HEK293 (cell line): ENCODE measurements around the gene FTCD.

Experiments
- BCL11B ChIP-seq: fragments of 450-650 bp; formaldehyde crosslinking; IDR thresholded peaks from 2 replicates; pipeline ENCODE4 v1.5.1; 2016; ENCODE audit warnings: low read depth, missing biosample characterization, missing genetic modification characterization
- GFI1B ChIP-seq: fragments of 450-650 bp; formaldehyde crosslinking; IDR thresholded peaks from 2 replicates; pipeline ENCODE4 v1.5.1; 2016; ENCODE audit warnings: missing biosample characterization, missing genetic modification characterization
- HOXD13 ChIP-seq: sonication (generic); formaldehyde crosslinking; IDR thresholded peaks from 2 replicates; pipeline ENCODE4 v1.8.0; 2022; ENCODE audit warnings: missing genetic modification reagents, borderline replicate concordance
- RBAK ChIP-seq: fragments of 450-650 bp; formaldehyde crosslinking; IDR thresholded peaks from 2 replicates; pipeline ENCODE4 v1.5.1; 2016; ENCODE audit warnings: missing biosample characterization, missing genetic modification characterization
- SP3 ChIP-seq: fragments of 450-650 bp; formaldehyde crosslinking; IDR thresholded peaks from 2 replicates; pipeline ENCODE4 v1.5.1; 2016; ENCODE audit warnings: missing biosample characterization, missing genetic modification characterization
- ZBTB48 ChIP-seq: fragments of 450-650 bp; formaldehyde crosslinking; IDR thresholded peaks from 2 replicates; pipeline ENCODE4 v1.5.1; 2016; ENCODE audit warnings: missing biosample characterization, missing genetic modification characterization
- ZNF133 ChIP-seq: fragments of 450-650 bp; formaldehyde crosslinking; IDR thresholded peaks from 2 replicates; pipeline ENCODE4 v1.5.1; 2016; ENCODE audit warnings: missing biosample characterization, missing genetic modification characterization
- ZNF138 ChIP-seq: fragments of 450-650 bp; formaldehyde crosslinking; IDR thresholded peaks from 2 replicates; pipeline ENCODE4 v1.5.1; 2016; ENCODE audit warnings: missing biosample characterization, missing genetic modification characterization, borderline replicate concordance
- ZNF140 ChIP-seq: fragments of 450-650 bp; formaldehyde crosslinking; IDR thresholded peaks from 2 replicates; pipeline ENCODE4 v1.5.1; 2016; ENCODE audit warnings: missing biosample characterization, missing genetic modification characterization
- ZNF146 ChIP-seq: fragments of 450-650 bp; formaldehyde crosslinking; IDR thresholded peaks from 2 replicates; pipeline ENCODE4 v1.5.1; 2016; ENCODE audit warnings: missing biosample characterization, missing genetic modification characterization
- ZNF157 ChIP-seq: fragments of 450-650 bp; formaldehyde crosslinking; IDR thresholded peaks from 2 replicates; pipeline ENCODE4 v1.5.1; 2016; ENCODE audit warnings: missing biosample characterization, missing genetic modification characterization
- ZNF19 ChIP-seq: fragments of 450-650 bp; formaldehyde crosslinking; IDR thresholded peaks from 2 replicates; pipeline ENCODE4; 2016; ENCODE audit warnings: missing biosample characterization, missing genetic modification characterization, low read depth
- ZNF266 ChIP-seq: fragments of 450-650 bp; formaldehyde crosslinking; IDR thresholded peaks from 2 replicates; pipeline ENCODE4 v1.5.1; 2016; ENCODE audit warnings: missing biosample characterization, missing genetic modification characterization, low read depth
- ZNF302 ChIP-seq: fragments of 450-650 bp; formaldehyde crosslinking; IDR thresholded peaks from 2 replicates; pipeline ENCODE4 v1.5.1; 2016; ENCODE audit warnings: missing biosample characterization, missing genetic modification characterization, low read depth
- ZNF324 ChIP-seq: fragments of 450-650 bp; formaldehyde crosslinking; IDR thresholded peaks from 2 replicates; pipeline ENCODE4 v1.5.1; 2016; ENCODE audit warnings: missing biosample characterization, missing genetic modification characterization
- ZNF473 ChIP-seq: fragments of 450-650 bp; formaldehyde crosslinking; IDR thresholded peaks from 2 replicates; pipeline ENCODE4 v1.5.1; 2017; ENCODE audit warnings: missing biosample characterization, missing genetic modification characterization
- ZNF48 ChIP-seq: fragments of 450-650 bp; formaldehyde crosslinking; IDR thresholded peaks from 2 replicates; pipeline ENCODE4 v1.5.1; 2016; ENCODE audit warnings: missing biosample characterization, missing genetic modification characterization
- ZNF621 ChIP-seq: fragments of 450-650 bp; formaldehyde crosslinking; IDR thresholded peaks from 2 replicates; pipeline ENCODE4 v1.5.1; 2017; ENCODE audit warnings: missing biosample characterization, missing genetic modification characterization
- ZNF623 ChIP-seq: fragments of 450-650 bp; formaldehyde crosslinking; IDR thresholded peaks from 2 replicates; pipeline ENCODE4 v1.5.1; 2016; ENCODE audit warnings: missing biosample characterization, missing genetic modification characterization
- ZNF701 ChIP-seq: fragments of 450-650 bp; formaldehyde crosslinking; IDR thresholded peaks from 2 replicates; pipeline ENCODE4 v1.5.1; 2016; ENCODE audit warnings: missing biosample characterization, missing genetic modification characterization
- ZNF768 ChIP-seq: fragments of 450-650 bp; formaldehyde crosslinking; IDR thresholded peaks from 2 replicates; pipeline ENCODE4 v1.5.1; 2018; ENCODE audit warnings: missing biosample characterization, mild to moderate bottlenecking, missing genetic modification characterization
- ZSCAN23 ChIP-seq: fragments of 450-650 bp; formaldehyde crosslinking; IDR thresholded peaks from 2 replicates; pipeline ENCODE4 v1.5.1; 2016; ENCODE audit warnings: missing biosample characterization, missing genetic modification characterization
- ZXDB ChIP-seq: fragments of 450-650 bp; formaldehyde crosslinking; IDR thresholded peaks from 2 replicates; pipeline ENCODE4 v1.5.1; 2016; ENCODE audit warnings: missing biosample characterization, missing genetic modification characterization
- TF ChIP-seq, protein P1 (sequence below): fragments of 450-650 bp; formaldehyde crosslinking; IDR thresholded peaks from 2 replicates; pipeline ENCODE4 v1.5.0; 2017; ENCODE audit warnings: missing biosample characterization, missing genetic modification characterization, borderline replicate concordance
- TF ChIP-seq, protein P2 (sequence below): fragments of 450-650 bp; formaldehyde crosslinking; IDR thresholded peaks from 2 replicates; pipeline ENCODE4 v1.5.1; 2017; ENCODE audit warnings: missing biosample characterization, missing genetic modification characterization
- TF ChIP-seq, protein P3 (sequence below): fragments of 450-650 bp; formaldehyde crosslinking; IDR thresholded peaks from 2 replicates; pipeline ENCODE4 v1.5.1; 2016; ENCODE audit warnings: missing biosample characterization, missing genetic modification characterization
- TF ChIP-seq, protein P4 (sequence below): sonication (generic); formaldehyde crosslinking; IDR thresholded peaks from 2 replicates; pipeline ENCODE4 v1.8.1; 2022; ENCODE audit warnings: mild to moderate bottlenecking, moderate library complexity, missing genetic modification reagents
- TF ChIP-seq, protein P5 (sequence below): fragments of 450-650 bp; formaldehyde crosslinking; conservative IDR thresholded peaks from 2 replicates; pipeline ENCODE4 v1.5.1; 2016; ENCODE audit warnings: low read depth, missing biosample characterization, missing genetic modification characterization
- TF ChIP-seq, protein P6 (sequence below): fragments of 450-650 bp; formaldehyde crosslinking; IDR thresholded peaks from 2 replicates; pipeline ENCODE4 v1.5.1; 2016; ENCODE audit warnings: missing biosample characterization, missing genetic modification characterization

Gene FTCD

DNA sequence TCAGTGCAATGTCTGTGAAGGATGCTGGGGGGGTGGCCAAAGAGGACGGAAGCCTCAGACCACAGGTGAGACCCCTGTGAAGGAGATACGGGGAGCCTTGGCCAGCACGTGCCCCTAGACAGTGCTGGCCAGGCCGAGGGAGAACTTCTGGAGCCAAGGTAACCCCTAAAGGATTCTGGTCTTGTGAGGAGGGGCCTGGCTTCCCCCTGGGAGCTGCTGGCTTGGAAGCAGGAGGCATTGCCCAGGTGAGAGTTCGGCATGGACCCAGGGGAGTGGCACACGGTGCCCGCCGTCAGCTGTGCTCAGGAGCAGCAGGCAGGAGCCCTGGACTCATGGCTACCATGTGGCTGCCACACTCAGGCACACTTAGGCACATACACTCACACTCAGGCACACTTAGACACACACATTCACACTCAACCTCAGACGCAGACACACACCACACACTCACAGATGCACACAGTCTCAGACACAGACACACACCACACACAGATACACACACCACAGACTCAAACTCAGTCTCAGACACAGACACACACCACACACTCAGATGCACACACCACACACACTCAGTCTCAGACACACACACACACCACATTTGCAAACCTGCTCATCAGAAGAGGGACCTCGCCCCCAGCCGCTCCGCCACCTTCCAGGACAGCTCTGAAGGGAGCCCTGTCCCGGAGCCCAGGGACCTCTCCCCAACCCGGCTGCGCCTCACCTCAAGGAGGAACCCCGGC lies 58.6 kb downstream of the FTCD start (continued):
- no peak for TF ChIP-seq ZNF19 (tag by site-specific recombination)
- TF ChIP-seq ZNF621, result 0 out of 2 replicates have a peak, but pooled peaks have one; percentile 73
- TF ChIP-seq RBAK, result no peak
- TF ChIP-seq, protein P1, sequence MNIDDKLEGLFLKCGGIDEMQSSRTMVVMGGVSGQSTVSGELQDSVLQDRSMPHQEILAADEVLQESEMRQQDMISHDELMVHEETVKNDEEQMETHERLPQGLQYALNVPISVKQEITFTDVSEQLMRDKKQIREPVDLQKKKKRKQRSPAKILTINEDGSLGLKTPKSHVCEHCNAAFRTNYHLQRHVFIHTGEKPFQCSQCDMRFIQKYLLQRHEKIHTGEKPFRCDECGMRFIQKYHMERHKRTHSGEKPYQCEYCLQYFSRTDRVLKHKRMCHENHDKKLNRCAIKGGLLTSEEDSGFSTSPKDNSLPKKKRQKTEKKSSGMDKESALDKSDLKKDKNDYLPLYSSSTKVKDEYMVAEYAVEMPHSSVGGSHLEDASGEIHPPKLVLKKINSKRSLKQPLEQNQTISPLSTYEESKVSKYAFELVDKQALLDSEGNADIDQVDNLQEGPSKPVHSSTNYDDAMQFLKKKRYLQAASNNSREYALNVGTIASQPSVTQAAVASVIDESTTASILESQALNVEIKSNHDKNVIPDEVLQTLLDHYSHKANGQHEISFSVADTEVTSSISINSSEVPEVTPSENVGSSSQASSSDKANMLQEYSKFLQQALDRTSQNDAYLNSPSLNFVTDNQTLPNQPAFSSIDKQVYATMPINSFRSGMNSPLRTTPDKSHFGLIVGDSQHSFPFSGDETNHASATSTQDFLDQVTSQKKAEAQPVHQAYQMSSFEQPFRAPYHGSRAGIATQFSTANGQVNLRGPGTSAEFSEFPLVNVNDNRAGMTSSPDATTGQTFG (tag by site-specific recombination), result peak; percentile 52; the same call in 1 of the 2 replicates
- no peak for TF ChIP-seq ZNF302 (tag by site-specific recombination)
- no peak for TF ChIP-seq HOXD13 (CRISPR knock-in tag)
- TF ChIP-seq, protein P2, sequence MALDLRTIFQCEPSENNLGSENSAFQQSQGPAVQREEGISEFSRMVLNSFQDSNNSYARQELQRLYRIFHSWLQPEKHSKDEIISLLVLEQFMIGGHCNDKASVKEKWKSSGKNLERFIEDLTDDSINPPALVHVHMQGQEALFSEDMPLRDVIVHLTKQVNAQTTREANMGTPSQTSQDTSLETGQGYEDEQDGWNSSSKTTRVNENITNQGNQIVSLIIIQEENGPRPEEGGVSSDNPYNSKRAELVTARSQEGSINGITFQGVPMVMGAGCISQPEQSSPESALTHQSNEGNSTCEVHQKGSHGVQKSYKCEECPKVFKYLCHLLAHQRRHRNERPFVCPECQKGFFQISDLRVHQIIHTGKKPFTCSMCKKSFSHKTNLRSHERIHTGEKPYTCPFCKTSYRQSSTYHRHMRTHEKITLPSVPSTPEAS (tag by site-specific recombination), result peak; percentile 72
- no peak for TF ChIP-seq ZNF324 (tag by site-specific recombination)
- peak; percentile 20; the same call in 1 of the 2 replicates for TF ChIP-seq SP3 (tag by site-specific recombination)
- TF ChIP-seq, protein P3, sequence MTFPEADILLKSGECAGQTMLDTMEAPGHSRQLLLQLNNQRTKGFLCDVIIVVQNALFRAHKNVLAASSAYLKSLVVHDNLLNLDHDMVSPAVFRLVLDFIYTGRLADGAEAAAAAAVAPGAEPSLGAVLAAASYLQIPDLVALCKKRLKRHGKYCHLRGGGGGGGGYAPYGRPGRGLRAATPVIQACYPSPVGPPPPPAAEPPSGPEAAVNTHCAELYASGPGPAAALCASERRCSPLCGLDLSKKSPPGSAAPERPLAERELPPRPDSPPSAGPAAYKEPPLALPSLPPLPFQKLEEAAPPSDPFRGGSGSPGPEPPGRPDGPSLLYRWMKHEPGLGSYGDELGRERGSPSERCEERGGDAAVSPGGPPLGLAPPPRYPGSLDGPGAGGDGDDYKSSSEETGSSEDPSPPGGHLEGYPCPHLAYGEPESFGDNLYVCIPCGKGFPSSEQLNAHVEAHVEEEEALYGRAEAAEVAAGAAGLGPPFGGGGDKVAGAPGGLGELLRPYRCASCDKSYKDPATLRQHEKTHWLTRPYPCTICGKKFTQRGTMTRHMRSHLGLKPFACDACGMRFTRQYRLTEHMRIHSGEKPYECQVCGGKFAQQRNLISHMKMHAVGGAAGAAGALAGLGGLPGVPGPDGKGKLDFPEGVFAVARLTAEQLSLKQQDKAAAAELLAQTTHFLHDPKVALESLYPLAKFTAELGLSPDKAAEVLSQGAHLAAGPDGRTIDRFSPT (tag by site-specific recombination), result no peak
- TF ChIP-seq ZBTB48 (tag by site-specific recombination), result peak; percentile 52; the same call in 1 of the 2 replicates
- TF ChIP-seq ZNF266, result 0 out of 2 replicates have a peak, but pooled peaks have one; percentile 32
- TF ChIP-seq, protein P4, sequence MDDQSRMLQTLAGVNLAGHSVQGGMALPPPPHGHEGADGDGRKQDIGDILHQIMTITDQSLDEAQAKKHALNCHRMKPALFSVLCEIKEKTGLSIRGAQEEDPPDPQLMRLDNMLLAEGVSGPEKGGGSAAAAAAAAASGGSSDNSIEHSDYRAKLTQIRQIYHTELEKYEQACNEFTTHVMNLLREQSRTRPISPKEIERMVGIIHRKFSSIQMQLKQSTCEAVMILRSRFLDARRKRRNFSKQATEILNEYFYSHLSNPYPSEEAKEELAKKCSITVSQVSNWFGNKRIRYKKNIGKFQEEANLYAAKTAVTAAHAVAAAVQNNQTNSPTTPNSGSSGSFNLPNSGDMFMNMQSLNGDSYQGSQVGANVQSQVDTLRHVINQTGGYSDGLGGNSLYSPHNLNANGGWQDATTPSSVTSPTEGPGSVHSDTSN, result no peak
- TF ChIP-seq ZNF623 (tag by site-specific recombination), result no peak
- no peak for TF ChIP-seq ZSCAN23 (tag by site-specific recombination)
- TF ChIP-seq ZNF768 (tag by site-specific recombination), result no peak
- TF ChIP-seq ZNF157 (tag by site-specific recombination), result no peak
- no peak for TF ChIP-seq ZNF140 (tag by site-specific recombination)
- TF ChIP-seq, protein P5, sequence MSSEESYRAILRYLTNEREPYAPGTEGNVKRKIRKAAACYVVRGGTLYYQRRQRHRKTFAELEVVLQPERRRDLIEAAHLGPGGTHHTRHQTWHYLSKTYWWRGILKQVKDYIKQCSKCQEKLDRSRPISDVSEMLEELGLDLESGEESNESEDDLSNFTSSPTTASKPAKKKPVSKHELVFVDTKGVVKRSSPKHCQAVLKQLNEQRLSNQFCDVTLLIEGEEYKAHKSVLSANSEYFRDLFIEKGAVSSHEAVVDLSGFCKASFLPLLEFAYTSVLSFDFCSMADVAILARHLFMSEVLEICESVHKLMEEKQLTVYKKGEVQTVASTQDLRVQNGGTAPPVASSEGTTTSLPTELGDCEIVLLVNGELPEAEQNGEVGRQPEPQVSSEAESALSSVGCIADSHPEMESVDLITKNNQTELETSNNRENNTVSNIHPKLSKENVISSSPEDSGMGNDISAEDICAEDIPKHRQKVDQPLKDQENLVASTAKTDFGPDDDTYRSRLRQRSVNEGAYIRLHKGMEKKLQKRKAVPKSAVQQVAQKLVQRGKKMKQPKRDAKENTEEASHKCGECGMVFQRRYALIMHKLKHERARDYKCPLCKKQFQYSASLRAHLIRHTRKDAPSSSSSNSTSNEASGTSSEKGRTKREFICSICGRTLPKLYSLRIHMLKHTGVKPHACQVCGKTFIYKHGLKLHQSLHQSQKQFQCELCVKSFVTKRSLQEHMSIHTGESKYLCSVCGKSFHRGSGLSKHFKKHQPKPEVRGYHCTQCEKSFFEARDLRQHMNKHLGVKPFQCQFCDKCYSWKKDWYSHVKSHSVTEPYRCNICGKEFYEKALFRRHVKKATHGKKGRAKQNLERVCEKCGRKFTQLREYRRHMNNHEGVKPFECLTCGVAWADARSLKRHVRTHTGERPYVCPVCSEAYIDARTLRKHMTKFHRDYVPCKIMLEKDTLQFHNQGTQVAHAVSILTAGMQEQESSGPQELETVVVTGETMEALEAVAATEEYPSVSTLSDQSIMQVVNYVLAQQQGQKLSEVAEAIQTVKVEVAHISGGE (tag by site-specific recombination), result no peak
- no peak for TF ChIP-seq ZNF48 (tag by site-specific recombination)
- no peak for TF ChIP-seq BCL11B (tag by site-specific recombination)
- no peak for TF ChIP-seq ZNF701
- peak; percentile 14; the same call in 1 of the 2 replicates for TF ChIP-seq ZNF473 (tag by site-specific recombination)
- no peak for TF ChIP-seq ZXDB
- TF ChIP-seq GFI1B (tag by site-specific recombination), result no peak
- no peak for TF ChIP-seq ZNF138 (tag by site-specific recombination)
- TF ChIP-seq ZNF133 (tag by site-specific recombination), result no peak
- TF ChIP-seq, protein P6, sequence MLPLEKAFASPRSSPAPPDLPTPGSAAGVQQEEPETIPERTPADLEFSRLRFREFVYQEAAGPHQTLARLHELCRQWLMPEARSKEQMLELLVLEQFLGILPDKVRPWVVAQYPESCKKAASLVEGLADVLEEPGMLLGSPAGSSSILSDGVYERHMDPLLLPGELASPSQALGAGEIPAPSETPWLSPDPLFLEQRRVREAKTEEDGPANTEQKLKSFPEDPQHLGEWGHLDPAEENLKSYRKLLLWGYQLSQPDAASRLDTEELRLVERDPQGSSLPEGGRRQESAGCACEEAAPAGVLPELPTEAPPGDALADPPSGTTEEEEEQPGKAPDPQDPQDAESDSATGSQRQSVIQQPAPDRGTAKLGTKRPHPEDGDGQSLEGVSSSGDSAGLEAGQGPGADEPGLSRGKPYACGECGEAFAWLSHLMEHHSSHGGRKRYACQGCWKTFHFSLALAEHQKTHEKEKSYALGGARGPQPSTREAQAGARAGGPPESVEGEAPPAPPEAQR (tag by site-specific recombination), result no peak
- peak; percentile 35; the same call in 1 of the 2 replicates for TF ChIP-seq ZNF146 (tag by site-specific recombination)
